Endodermal cell (in vitro differentiated cells): ENCODE data around the gene RSPO3. TPM values are rescaled to one million over a fixed set of nuclear protein-coding genes. Genes with fewer than 3 reads are reported as not detected.

Experiments
- DNase-seq: peaks from one replicate; pipeline ENCODE4 v3.0.0-alpha.2; 2017
- H3K27ac ChIP-seq: 2 replicates; pipeline ENCODE4 v1.5.1; 2013; ENCODE audit warnings: mild to moderate bottlenecking, low read depth, low read length, moderate library complexity
- H3K27me3 ChIP-seq: 2 replicates; pipeline ENCODE4 v1.6.1; 2013; ENCODE audit warnings: mild to moderate bottlenecking, low read length, moderate library complexity; ENCODE audit not compliant: insufficient read depth, control insufficient read depth, poor library complexity, severe bottlenecking
- H3K36me3 ChIP-seq: 2 replicates; pipeline ENCODE4 v1.7.0; 2013; ENCODE audit warnings: mild to moderate bottlenecking, low read length, moderate library complexity; ENCODE audit not compliant: control insufficient read depth, insufficient read depth
- H3K4me1 ChIP-seq: one replicate; pipeline ENCODE4 v1.7.0; 2013; ENCODE audit warnings: low read length; ENCODE audit not compliant: control insufficient read depth, insufficient read depth
- H3K4me3 ChIP-seq: 2 replicates; pipeline ENCODE4 v1.5.1; 2013; ENCODE audit warnings: mild to moderate bottlenecking, low read length, moderate library complexity
- H3K9ac ChIP-seq: 2 replicates; pipeline ENCODE4 v1.6.1; 2013; ENCODE audit warnings: mild to moderate bottlenecking, low read length, moderate library complexity; ENCODE audit not compliant: poor library complexity, severe bottlenecking; ENCODE audit errors: extremely low read depth
- H3K9me3 ChIP-seq: 2 replicates; pipeline ENCODE4 v1.6.1; 2013; ENCODE audit warnings: mild to moderate bottlenecking, low read length, moderate library complexity; ENCODE audit not compliant: control insufficient read depth
- H3K27ac Mint-ChIP-seq: 2 replicates; pipeline ENCODE4 v1.8.0; 2020; ENCODE audit warnings: mixed read lengths
- H3K27me3 Mint-ChIP-seq: 2 replicates; pipeline ENCODE4 v1.8.0; 2021; ENCODE audit warnings: mild to moderate bottlenecking, mixed read lengths; ENCODE audit not compliant: insufficient read depth
- H3K36me3 Mint-ChIP-seq: 2 replicates; pipeline ENCODE4 v1.8.0; 2020; ENCODE audit warnings: low read depth, mixed read lengths
- H3K4me1 Mint-ChIP-seq: 2 replicates; pipeline ENCODE4 v1.8.0; 2020; ENCODE audit warnings: mixed read lengths
- H3K4me3 Mint-ChIP-seq: 2 replicates; pipeline ENCODE4 v1.8.0; 2020; ENCODE audit warnings: mild to moderate bottlenecking, moderate library complexity, mixed read lengths
- H3K9me3 Mint-ChIP-seq: 2 replicates; pipeline ENCODE4 v1.8.0; 2020; ENCODE audit warnings: mild to moderate bottlenecking, mixed read lengths
- WGBS, 2 experiments: methylation state at CpG; one replicate each; pipeline versions ENCODE4 v1.1.5 to v1.1.7; 2013; ENCODE audit warnings: missing lambda C conversion rate in 2 of 2, mixed read lengths in 1 of 2; ENCODE audit not compliant: insufficient coverage in 1 of 2, insufficient read length in 1 of 2; 5-methylcytosine and 5-hydroxymethylcytosine counted together
- total RNA-seq, 2 donors: library from RNA; stranded (reverse); fragmentation: NEBNext Ultra II Directional in 1 of 2; extraction: Animal tissue kit (Norgen Biotek cat#: 25700) in 1 of 2; gene quantifications; 2 replicates in 1 of 2; 3 replicates in 1 of 2; pipeline ENCODE4 v1.2.1, GENCODE V29; 2021
- TF ChIP-seq, protein P1 (sequence below): fragments of 200-600 bp; sonication (generic); conservative IDR thresholded peaks from 2 replicates; pipeline ENCODE4 v1.5.0; 2021; ENCODE audit warnings: antibody characterized with exemption, mild to moderate bottlenecking

Gene RSPO3
- total RNA-seq, 2 donors from 2014 or later: 0.20 to 0.31 TPM

DNA sequence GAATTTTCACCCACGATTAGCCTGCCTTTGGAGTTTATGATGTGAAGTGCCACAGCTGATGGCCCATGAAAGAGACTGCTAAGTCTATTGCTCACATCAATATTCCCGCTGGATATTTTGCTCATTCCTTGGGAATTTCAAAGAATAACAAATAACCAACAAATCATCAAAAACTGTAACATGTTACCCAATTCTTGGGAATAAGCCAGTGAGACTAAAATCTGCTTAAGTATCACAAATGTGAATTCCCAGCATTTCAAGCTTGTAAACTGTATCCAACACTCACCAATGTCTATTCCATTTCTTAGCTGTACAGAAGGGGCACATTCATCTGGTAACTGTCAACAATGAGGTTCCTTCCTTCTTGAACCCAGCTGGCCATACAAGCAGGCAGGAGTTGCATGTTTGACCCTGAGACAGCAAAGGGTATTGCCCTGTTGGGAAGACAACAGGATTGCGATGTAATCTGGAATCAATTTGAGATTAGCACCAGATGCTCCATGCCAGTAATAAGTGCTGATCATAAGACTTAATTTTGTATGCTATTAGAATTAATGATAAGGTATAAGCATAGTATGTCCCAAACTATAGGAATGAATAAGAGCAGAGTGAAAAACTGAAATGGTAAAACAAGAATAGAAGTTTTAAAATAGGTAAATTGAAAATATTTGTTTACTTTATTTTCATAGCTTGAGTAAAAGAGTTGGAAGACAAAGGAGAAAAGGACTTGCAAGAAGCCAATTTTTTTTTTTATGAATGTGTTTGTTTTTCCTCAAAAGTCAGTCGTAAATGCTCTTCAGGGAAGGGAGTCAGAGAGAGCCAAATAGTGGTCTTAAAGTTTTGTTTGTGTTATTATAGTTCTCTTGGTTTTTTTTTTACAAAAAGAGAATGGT, 58.8 kb downstream of the RSPO3 start:
- H3K9me3 Mint-ChIP-seq: no peaks in the 10 kb centered on the region
- no peaks in the 10 kb centered on the region for H3K36me3 ChIP-seq
- DNase-seq: no peak
- TF ChIP-seq, protein P1, sequence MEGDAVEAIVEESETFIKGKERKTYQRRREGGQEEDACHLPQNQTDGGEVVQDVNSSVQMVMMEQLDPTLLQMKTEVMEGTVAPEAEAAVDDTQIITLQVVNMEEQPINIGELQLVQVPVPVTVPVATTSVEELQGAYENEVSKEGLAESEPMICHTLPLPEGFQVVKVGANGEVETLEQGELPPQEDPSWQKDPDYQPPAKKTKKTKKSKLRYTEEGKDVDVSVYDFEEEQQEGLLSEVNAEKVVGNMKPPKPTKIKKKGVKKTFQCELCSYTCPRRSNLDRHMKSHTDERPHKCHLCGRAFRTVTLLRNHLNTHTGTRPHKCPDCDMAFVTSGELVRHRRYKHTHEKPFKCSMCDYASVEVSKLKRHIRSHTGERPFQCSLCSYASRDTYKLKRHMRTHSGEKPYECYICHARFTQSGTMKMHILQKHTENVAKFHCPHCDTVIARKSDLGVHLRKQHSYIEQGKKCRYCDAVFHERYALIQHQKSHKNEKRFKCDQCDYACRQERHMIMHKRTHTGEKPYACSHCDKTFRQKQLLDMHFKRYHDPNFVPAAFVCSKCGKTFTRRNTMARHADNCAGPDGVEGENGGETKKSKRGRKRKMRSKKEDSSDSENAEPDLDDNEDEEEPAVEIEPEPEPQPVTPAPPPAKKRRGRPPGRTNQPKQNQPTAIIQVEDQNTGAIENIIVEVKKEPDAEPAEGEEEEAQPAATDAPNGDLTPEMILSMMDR: no peak
- no peak overlapping the region for H3K4me3 ChIP-seq
- H3K4me3 Mint-ChIP-seq: no peak overlapping the region
- no peak overlapping the region for H3K27ac Mint-ChIP-seq
- H3K27ac ChIP-seq: no peak overlapping the region
- H3K9ac ChIP-seq: no peak overlapping the region
- H3K27me3 Mint-ChIP-seq: no peaks in the 10 kb centered on the region
- H3K4me1 ChIP-seq: no peaks in the 10 kb centered on the region
- no peaks in the 10 kb centered on the region for H3K4me1 Mint-ChIP-seq
- no peaks in the 10 kb centered on the region for H3K9me3 ChIP-seq
- H3K36me3 Mint-ChIP-seq: no peaks in the 10 kb centered on the region
- 92 to 100% methylated on average over 3 to 4 of the region's 4 CpGs for WGBS, 2 experiments
- no peaks in the 10 kb centered on the region for H3K27me3 ChIP-seq

DNA sequence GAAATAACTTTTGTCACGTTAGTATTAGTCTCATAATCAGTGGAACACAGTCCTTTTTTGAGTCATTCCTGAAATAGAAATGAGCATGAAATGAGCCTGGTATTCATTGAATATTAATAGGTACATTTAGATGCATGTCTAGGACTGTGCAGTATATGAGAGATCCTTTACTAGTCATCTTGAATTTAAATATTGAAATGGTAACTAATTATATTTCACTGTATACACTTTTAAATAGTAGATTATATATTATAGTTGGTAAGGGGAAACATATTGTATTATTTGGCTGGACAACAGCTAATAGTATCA, 59.4 kb downstream of the RSPO3 start:
- no peak for DNase-seq
- Mint-ChIP-seq H3K36me3 (no peaks in the 10 kb centered on the region), H3K4me3 (no peak overlapping the region), H3K4me1 (no peaks in the 10 kb centered on the region), H3K9me3 (no peaks in the 10 kb centered on the region), H3K27me3 (no peaks in the 10 kb centered on the region), H3K27ac (no peak overlapping the region)
- Histone ChIP-seq H3K4me1 (no peaks in the 10 kb centered on the region), H3K9me3 (no peaks in the 10 kb centered on the region), H3K36me3 (no peaks in the 10 kb centered on the region), H3K9ac (no peak overlapping the region), H3K27me3 (no peaks in the 10 kb centered on the region), H3K4me3 (no peak overlapping the region), H3K27ac (no peak overlapping the region)
- TF ChIP-seq, protein P1: no peak
- 83 to 95% methylated on average over 1 of the region's 1 CpG for WGBS, 2 experiments

DNA sequence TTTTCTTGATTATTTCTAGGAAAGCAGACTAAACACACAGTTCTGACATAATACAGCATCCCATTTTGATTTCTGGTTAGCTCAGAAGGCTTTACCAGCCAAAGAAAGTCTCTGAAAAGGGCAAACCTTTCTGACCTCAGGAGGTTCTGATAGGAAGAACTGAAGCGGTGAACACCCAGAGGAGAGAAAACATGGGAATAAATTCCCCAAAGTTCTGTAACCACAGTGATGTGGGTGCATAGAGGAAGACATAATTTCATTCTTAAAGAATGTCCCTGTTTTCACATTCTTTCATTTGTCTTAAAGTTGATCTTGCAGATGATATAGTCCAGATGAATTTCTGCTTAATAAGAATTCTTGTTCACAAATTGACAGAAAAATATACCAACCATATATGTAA, 60.3 kb downstream of the RSPO3 start:
- Mint-ChIP-seq H3K4me1 (no peaks in the 10 kb centered on the region), H3K27me3 (no peaks in the 10 kb centered on the region), H3K27ac (no peak overlapping the region), H3K9me3 (no peaks in the 10 kb centered on the region), H3K4me3 (no peak overlapping the region), H3K36me3 (no peaks in the 10 kb centered on the region)
- TF ChIP-seq, protein P1: no peak
- Histone ChIP-seq H3K9ac (no peak overlapping the region), H3K4me1 (no peaks in the 10 kb centered on the region), H3K27me3 (no peaks in the 10 kb centered on the region), H3K9me3 (no peaks in the 10 kb centered on the region), H3K36me3 (no peaks in the 10 kb centered on the region), H3K27ac (no peak overlapping the region), H3K4me3 (no peak overlapping the region)
- 100% methylated on average over 1 of the region's 1 CpG for WGBS, 2 experiments
- DNase-seq: no peak
